Measurements from ENCODE around the gene HOXD11. TPM values are rescaled to one million over a fixed set of nuclear protein-coding genes. Genes with fewer than 3 reads are reported as not detected.

HOXD11 gene
- total RNA-seq, 2 experiments from 2014 or later = not detected

GRCh38 chr2:176110415-176111308, 3.6 kb downstream of the HOXD11 start:
- ATAC-seq (no peak), DNase-seq (no peak)
- H3K9me3 Mint-ChIP-seq (ENCODE audit: low read depth) = no peaks in the 10 kb centered on the region
- CTCF ChIA-PET = interaction anchor here (0.8 to 2.2 kb wide), 14 partner anchors 13 to 1038 kb away, joined by 3 to 8 read pairs (median 3); no protein-coding TSS in a partner anchor
- peaks cover 10% of the 10 kb centered on the region for H3K4me1 Mint-ChIP-seq
- no peak overlapping the region for H3K4me3 Mint-ChIP-seq
- H3K27me3 Mint-ChIP-seq = peaks cover 85% of the 10 kb centered on the region
- peak overlapping the region; percentile 40 for H3K27ac Mint-ChIP-seq
- H3K36me3 Mint-ChIP-seq = peaks cover 5% of the 10 kb centered on the region

GRCh38 chr2:176111309-176111663, 4.2 kb downstream of the HOXD11 start:
- Mint-ChIP-seq H3K4me3 (no peak overlapping the region), H3K36me3 (peaks cover 4% of the 10 kb centered on the region), H3K9me3 (ENCODE audit: low read depth) (no peaks in the 10 kb centered on the region), H3K4me1 (peaks cover 8% of the 10 kb centered on the region), H3K27ac (peak overlapping the region; percentile 40), H3K27me3 (peaks cover 85% of the 10 kb centered on the region)
- no peak for DNase-seq
- ATAC-seq = no peak
- CTCF ChIA-PET = interaction anchor here (1.0 to 2.2 kb wide), 10 partner anchors 14 to 1038 kb away, joined by 3 to 8 read pairs (median 4); no protein-coding TSS in a partner anchor

GRCh38 chr2:176111846-176112374, 4.8 kb downstream of the HOXD11 start:
- peak overlapping the region; percentile 11 for H3K27ac Mint-ChIP-seq
- peaks cover 89% of the 10 kb centered on the region for H3K27me3 Mint-ChIP-seq
- no peak for DNase-seq
- peaks cover 6% of the 10 kb centered on the region for H3K4me1 Mint-ChIP-seq
- CTCF ChIA-PET = interaction anchor here (1.2 to 2.2 kb wide), 5 partner anchors 14 to 803 kb away, joined by 3 to 8 read pairs (median 4); no protein-coding TSS in a partner anchor
- H3K9me3 Mint-ChIP-seq (ENCODE audit: low read depth) = no peaks in the 10 kb centered on the region
- ATAC-seq = no peak
- H3K4me3 Mint-ChIP-seq = no peak overlapping the region
- peaks cover 2% of the 10 kb centered on the region for H3K36me3 Mint-ChIP-seq

GRCh38 chr2:176112375-176113302, 5.6 kb downstream of the HOXD11 start:
- H3K4me3 Mint-ChIP-seq = no peak overlapping the region
- H3K27ac Mint-ChIP-seq = no peak overlapping the region
- peaks cover 91% of the 10 kb centered on the region for H3K27me3 Mint-ChIP-seq
- no peaks in the 10 kb centered on the region for H3K9me3 Mint-ChIP-seq (ENCODE audit: low read depth)
- ATAC-seq (no peak), DNase-seq (no peak)
- CTCF ChIA-PET = interaction anchor here (1.2 to 1.8 kb wide), 2 partner anchors 14 to 28 kb away, joined by 4 to 5 read pairs; no protein-coding TSS in a partner anchor
- peaks cover 4% of the 10 kb centered on the region for H3K4me1 Mint-ChIP-seq
- H3K36me3 Mint-ChIP-seq = peaks cover 2% of the 10 kb centered on the region

- H3K27me3 Mint-ChIP-seq = peaks cover 99% of the 10 kb centered on the region
- H3K4me1 Mint-ChIP-seq = peaks cover 7% of the 10 kb centered on the region
- peaks cover 1% of the 10 kb centered on the region for H3K9me3 Mint-ChIP-seq (ENCODE audit: low read depth)
- peaks cover 1% of the 10 kb centered on the region for H3K36me3 Mint-ChIP-seq
- no peak overlapping the region for H3K27ac Mint-ChIP-seq
- CTCF ChIA-PET = interaction anchor here (0.9 to 1.8 kb wide), 4 partner anchors 13 to 440 kb away, joined by 3 to 5 read pairs (median 4); no protein-coding TSS in a partner anchor
- H3K4me3 Mint-ChIP-seq = no peak overlapping the region
- DNase-seq (no peak), ATAC-seq (no peak)
These were observed 7.2 kb downstream of the HOXD11 start for GRCh38 chr2:176114120-176114929.

DNA sequence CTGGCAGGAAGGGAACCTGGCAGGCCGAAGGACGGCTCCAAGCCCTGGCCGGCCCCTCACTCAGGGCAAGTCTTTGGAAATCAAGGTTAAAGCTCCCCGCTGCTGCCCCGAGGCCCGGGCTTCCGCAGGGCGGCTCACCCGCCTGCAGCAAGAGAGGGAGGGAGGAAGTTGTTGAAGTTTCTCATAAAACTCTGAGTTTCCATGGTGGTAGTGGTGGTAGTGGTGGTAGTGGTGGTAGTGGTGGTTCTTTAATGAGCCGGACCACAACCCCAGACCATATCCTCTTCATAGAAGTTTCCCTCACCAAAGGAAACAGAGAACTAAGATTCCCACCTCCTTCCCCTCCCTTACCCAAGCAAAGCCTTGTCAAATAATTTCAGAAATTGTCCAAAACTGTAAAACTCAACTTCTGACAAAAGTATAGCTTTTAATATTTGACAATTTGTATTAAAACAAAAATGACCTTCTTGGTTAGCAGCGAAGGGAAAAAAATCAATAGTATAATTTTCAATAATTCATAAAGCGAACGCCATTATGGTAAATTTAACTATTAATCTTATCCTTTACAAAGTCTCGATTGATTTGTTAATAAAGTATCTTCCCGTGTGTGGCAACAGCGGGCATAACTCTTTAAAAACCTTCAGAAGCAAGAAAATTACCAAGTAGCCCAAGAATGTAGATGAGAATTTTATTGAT, 8.0 kb downstream of the HOXD11 start:
- DNase-seq (no peak), ATAC-seq (no peak)
- Mint-ChIP-seq H3K4me1 (peaks cover 6% of the 10 kb centered on the region), H3K4me3 (no peak overlapping the region), H3K36me3 (no peaks in the 10 kb centered on the region), H3K9me3 (ENCODE audit: low read depth) (peaks cover 1% of the 10 kb centered on the region), H3K27ac (no peak overlapping the region), H3K27me3 (peaks cover 99% of the 10 kb centered on the region)
- CTCF ChIA-PET = interaction anchor here (1.1 kb wide), 1 partner anchor 17 kb away, joined by 3 read pairs; no protein-coding TSS in a partner anchor

GRCh38 chr2:176115883-176116813, 9.1 kb downstream of the HOXD11 start, which contains the start of gene HOXD10:
TSS of gene HOXD10 (plus strand) at chr2:176116778. CDS start at chr2:176116834, 56 bp downstream.
- no peak within 1 kb of the TSS for H3K27ac Mint-ChIP-seq
- H3K36me3 Mint-ChIP-seq = no peaks in the 10 kb centered on the region
- CTCF ChIA-PET = no interaction called here
- H3K4me1 Mint-ChIP-seq = peaks cover 6% of the 10 kb centered on the region
- no peak within 1 kb of the TSS for H3K4me3 Mint-ChIP-seq
- peaks cover 99% of the 10 kb centered on the region for H3K27me3 Mint-ChIP-seq
- DNase-seq (no peak), ATAC-seq (no peak)
- peaks cover 1% of the 10 kb centered on the region for H3K9me3 Mint-ChIP-seq (ENCODE audit: low read depth)

DNA sequence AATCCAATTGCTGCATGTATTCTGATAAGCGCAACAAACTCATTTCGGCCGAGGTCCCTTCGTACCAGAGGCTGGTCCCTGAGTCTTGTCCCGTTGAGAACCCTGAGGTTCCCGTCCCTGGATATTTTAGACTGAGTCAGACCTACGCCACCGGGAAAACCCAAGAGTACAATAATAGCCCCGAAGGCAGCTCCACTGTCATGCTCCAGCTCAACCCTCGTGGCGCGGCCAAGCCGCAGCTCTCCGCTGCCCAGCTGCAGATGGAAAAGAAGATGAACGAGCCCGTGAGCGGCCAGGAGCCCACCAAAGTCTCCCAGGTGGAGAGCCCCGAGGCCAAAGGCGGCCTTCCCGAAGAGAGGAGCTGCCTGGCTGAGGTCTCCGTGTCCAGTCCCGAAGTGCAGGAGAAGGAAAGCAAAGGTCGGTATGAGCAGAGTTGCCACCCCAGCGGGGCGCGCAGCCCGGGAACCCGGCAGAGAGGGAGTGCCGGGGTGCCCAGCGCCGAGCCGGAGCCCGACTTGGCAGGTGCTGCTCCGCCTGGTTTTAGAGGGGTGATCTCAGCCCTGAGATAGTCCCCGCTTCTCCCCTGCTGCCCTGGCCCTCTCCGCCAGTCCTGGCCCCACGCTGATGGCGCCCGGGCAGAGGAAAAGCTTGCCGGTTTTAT, 10.2 kb downstream of the HOXD11 start:
- no peak overlapping the region for H3K27ac Mint-ChIP-seq
- peaks cover 4% of the 10 kb centered on the region for H3K4me1 Mint-ChIP-seq
- no peak overlapping the region for H3K4me3 Mint-ChIP-seq
- ATAC-seq (no peak), DNase-seq (no peak)
- peaks cover 1% of the 10 kb centered on the region for H3K9me3 Mint-ChIP-seq (ENCODE audit: low read depth)
- H3K36me3 Mint-ChIP-seq = no peaks in the 10 kb centered on the region
- CTCF ChIA-PET = interaction anchor here (0.7 kb wide), 1 partner anchor 13 kb away, joined by 3 read pairs; no protein-coding TSS in a partner anchor
- H3K27me3 Mint-ChIP-seq = peaks cover 96% of the 10 kb centered on the region

DNA sequence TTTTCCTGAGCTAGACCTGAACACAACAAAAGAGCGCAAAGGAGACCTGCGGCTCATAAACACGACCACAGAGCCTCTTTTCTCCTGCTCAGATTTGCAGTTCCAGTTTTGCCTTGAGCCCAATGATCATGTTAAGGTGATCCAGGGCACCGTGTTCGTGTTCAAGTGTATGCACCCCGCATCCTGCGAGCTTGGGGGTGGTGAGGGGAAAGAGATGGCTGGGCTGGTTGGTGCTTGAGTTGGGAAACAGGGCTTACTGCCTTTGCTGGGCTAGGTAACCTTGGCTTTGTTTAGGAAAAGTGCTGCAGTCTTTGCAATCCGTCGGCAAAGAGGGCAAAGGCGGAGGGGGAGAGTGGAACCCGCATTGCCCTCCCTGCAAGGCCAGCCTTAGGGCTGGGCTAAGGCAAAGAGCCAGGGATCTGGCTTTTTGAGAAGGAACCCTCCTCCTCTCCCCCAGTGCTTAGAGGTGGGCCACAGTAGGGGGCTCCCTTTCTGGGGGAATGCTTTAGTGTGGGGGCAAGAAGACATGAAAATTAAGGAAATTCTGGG, 10.8 kb downstream of the HOXD11 start:
- CTCF ChIA-PET = no interaction called here
- no peak for ATAC-seq
- Mint-ChIP-seq H3K9me3 (ENCODE audit: low read depth) (peaks cover 1% of the 10 kb centered on the region), H3K27me3 (peaks cover 93% of the 10 kb centered on the region), H3K36me3 (no peaks in the 10 kb centered on the region), H3K4me1 (peaks cover 4% of the 10 kb centered on the region), H3K27ac (no peak overlapping the region), H3K4me3 (no peak overlapping the region)
- no peak for DNase-seq

- H3K27ac Mint-ChIP-seq = no peak overlapping the region
- ATAC-seq (no peak), DNase-seq (no peak)
- CTCF ChIA-PET = no interaction called here
- H3K4me1 Mint-ChIP-seq = peaks cover 4% of the 10 kb centered on the region
- no peak overlapping the region for H3K4me3 Mint-ChIP-seq
- peaks cover 1% of the 10 kb centered on the region for H3K9me3 Mint-ChIP-seq (ENCODE audit: low read depth)
- peaks cover 91% of the 10 kb centered on the region for H3K27me3 Mint-ChIP-seq
- H3K36me3 Mint-ChIP-seq = no peaks in the 10 kb centered on the region
These were observed 11.7 kb downstream of the HOXD11 start for GRCh38 chr2:176118601-176119339.
